HG02852 (cell line): Measurements from ENCODE around the gene EEFSEC.

Source experiments
- ATAC-seq: cut with Tn5 transposase; IDR thresholded peaks from one replicate; pipeline ENCODE4 v1.9.1; 2021; ENCODE audit warnings: mild to moderate bottlenecking, moderate library complexity; ENCODE audit not compliant: unreplicated experiment

EEFSEC gene

DNA sequence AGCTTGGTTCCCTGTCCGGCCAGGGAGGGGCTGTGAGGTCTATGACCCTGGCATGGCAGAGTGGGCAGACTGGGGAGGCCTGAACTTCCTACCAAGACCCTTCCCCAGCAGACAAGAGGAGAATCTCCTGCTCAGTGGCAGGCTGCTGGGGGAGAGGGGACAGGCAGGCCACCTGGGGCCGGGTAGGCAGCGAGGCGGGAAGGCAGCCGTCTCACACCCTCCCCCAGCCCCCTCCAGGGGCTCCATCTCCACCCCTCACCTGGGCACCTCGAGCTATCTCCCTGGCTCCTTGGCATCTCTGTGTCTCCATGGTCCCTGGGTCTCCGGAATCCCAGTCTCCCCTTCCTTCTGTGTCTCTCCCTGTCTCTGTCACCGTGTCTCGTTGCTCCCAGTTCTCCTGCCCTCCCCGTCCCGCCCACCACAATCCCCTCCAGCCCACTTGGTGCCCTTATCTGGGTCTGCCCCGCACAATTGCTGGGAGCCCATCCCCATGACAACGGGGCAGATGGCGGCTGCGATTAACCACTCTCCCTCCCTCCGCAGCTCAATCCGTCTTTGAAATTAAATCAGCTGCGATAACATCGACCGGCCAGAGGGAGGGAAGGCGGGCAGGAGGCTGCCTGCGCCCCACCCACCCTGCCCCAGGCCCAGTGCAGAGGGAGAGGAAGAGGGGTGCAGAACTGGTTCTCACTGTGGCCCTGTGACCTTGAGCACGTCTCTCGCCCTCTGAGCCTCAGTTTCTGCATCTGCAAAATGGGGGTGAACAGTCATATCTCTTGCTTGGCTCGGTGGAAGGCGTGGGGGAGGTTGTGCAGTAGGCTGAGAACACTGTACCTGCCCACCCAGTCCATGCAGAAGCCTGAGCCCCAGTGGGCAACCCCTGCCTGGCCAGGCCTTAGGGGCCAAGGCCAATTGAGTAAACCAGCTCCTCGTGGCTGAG is 303.8 kb downstream of the EEFSEC start:
- no peak for ATAC-seq

- ATAC-seq, result no peak
Measured at GRCh38 chr3:128457937-128458336, 304.7 kb downstream of the EEFSEC start.
